Measurements from ENCODE around the gene MARS2.

MARS2 gene

DNA sequence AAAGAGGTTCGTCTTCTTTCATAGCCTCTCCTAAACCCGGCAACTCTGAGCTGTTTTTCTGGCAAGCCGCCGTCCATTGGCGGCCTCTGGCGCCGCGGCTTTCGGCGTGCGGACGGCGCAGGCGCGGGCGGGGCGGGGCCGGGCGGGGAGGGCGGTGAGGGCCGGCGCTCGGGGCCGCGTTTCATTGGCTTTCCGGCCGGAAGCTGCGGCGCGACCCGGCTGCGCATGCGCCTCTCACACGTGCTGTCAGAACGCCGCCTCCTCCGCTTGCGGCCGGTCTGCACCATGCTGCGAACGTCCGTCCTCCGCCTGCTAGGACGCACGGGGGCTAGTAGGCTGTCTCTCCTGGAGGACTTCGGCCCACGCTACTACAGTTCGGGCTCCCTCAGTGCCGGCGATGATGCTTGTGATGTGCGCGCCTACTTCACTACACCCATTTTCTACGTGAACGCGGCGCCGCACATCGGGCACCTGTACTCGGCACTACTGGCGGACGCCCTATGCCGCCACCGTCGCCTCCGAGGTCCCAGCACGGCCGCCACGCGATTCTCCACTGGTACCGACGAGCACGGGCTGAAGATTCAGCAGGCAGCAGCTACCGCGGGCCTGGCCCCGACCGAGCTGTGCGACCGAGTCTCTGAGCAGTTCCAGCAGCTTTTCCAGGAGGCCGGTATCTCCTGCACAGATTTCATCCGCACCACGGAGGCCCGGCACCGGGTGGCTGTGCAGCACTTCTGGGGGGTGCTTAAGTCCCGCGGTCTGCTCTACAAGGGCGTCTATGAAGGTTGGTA is at the start of gene MARS2:
Gene MARS2, plus strand, starts transcription at position 249 of the 791 bp plus-strand sequence. Its CDS starts 37 bp downstream, at position 286.
- Histone ChIP-seq H3K4me3 (ENCODE audit: low read depth, low read length) (peak within 1 kb of the TSS; percentile 89), H3K27ac (peak within 1 kb of the TSS; percentile 8), H3K27me3 (replicated peaks) (no peaks in the 10 kb centered on the region), H3K36me3 (replicated peaks) (no peaks in the 10 kb centered on the region)
- TF ChIP-seq, protein P1, sequence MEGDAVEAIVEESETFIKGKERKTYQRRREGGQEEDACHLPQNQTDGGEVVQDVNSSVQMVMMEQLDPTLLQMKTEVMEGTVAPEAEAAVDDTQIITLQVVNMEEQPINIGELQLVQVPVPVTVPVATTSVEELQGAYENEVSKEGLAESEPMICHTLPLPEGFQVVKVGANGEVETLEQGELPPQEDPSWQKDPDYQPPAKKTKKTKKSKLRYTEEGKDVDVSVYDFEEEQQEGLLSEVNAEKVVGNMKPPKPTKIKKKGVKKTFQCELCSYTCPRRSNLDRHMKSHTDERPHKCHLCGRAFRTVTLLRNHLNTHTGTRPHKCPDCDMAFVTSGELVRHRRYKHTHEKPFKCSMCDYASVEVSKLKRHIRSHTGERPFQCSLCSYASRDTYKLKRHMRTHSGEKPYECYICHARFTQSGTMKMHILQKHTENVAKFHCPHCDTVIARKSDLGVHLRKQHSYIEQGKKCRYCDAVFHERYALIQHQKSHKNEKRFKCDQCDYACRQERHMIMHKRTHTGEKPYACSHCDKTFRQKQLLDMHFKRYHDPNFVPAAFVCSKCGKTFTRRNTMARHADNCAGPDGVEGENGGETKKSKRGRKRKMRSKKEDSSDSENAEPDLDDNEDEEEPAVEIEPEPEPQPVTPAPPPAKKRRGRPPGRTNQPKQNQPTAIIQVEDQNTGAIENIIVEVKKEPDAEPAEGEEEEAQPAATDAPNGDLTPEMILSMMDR (IDR thresholded peaks at IDR 0.05; ENCODE audit: low read depth, low read length, missing control alignments), result no peak
- DNase-seq, result peak; percentile 85
- in situ Hi-C loops (cut with HindIII; ENCODE audit: low pct_ligation_motif_present, low sequenced_read_pairs), result no loop called here

DNA sequence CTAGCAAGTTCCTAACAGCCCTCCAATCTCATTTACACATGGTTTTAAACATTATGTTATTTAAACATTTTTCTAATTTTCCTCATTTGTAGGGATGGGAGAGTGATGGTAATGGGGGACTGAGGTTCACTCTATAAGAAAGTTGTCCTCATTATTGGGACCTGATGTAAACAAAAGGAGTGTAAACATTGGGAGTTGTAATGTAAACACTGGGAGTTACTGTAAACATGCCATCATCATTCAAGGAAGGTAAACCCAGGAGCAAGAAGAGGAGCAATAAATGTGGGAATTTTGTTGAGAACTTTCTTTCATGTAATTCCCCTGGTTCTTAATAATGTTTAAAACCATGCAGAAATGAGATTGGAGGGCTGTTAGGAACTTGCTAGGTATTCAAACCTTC is 47.6 kb upstream of the MARS2 start:
- no peaks in the 10 kb centered on the region for H3K36me3 ChIP-seq (replicated peaks)
- no peaks in the 10 kb centered on the region for H3K27me3 ChIP-seq (replicated peaks)
- in situ Hi-C loops (cut with HindIII; ENCODE audit: low pct_ligation_motif_present, low sequenced_read_pairs), result no loop called here
- H3K4me3 ChIP-seq (ENCODE audit: low read depth, low read length), result no peak overlapping the region
- no peak overlapping the region for H3K27ac ChIP-seq
- no peak for DNase-seq
- TF ChIP-seq, protein P1 (IDR thresholded peaks at IDR 0.05; ENCODE audit: low read depth, low read length, missing control alignments), result no peak

DNA sequence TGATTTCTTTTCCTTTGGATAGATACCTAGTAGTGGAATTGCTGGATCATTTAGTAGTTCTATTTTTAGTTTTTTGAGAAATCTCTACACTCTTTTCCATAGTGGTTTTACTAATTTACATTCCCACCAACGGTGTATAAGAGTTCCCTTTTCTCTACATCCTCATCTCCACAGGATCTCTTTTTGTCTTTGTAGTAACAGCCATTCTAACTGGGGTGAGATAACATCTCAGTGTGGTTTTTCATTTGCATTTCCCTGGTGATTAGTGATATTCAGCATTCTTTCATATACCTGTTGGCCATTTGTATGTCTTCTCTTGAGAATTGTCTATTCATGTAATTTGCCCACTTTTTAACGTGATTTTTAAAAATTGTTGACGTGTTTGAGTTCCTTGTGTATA is 43.5 kb upstream of the MARS2 start:
- in situ Hi-C loops (cut with HindIII; ENCODE audit: low pct_ligation_motif_present, low sequenced_read_pairs), result no loop called here
- TF ChIP-seq, protein P1 (IDR thresholded peaks at IDR 0.05; ENCODE audit: low read depth, low read length, missing control alignments), result no peak
- H3K27me3 ChIP-seq (replicated peaks), result no peaks in the 10 kb centered on the region
- no peaks in the 10 kb centered on the region for H3K36me3 ChIP-seq (replicated peaks)
- no peak overlapping the region for H3K4me3 ChIP-seq (ENCODE audit: low read depth, low read length)
- DNase-seq, result no peak
- no peak overlapping the region for H3K27ac ChIP-seq

DNA sequence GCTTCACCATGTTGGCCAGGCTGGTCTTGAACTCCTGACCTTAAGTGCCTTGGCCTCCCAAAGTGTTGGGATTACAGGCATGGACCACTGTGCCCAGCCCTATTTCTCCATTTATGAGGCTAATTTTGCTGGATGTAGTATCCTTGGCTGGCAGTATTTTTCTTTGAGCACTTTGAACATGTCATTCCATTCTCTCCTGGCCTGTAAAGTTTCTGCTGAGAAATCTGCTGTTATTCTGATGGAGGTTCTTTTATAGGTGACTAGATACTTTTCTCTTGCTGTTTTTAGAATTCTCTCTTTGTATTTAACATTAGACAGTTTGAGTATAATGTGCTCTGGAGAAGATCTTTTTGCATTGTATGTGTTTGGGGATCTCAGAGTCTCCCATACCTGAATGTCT is 38.9 kb upstream of the MARS2 start:
- TF ChIP-seq, protein P1 (IDR thresholded peaks at IDR 0.05; ENCODE audit: low read depth, low read length, missing control alignments), result no peak
- DNase-seq, result no peak
- Histone ChIP-seq H3K27ac (no peak overlapping the region), H3K27me3 (replicated peaks) (no peaks in the 10 kb centered on the region), H3K4me3 (ENCODE audit: low read depth, low read length) (no peak overlapping the region), H3K36me3 (replicated peaks) (no peaks in the 10 kb centered on the region)
- in situ Hi-C loops (cut with HindIII; ENCODE audit: low pct_ligation_motif_present, low sequenced_read_pairs), result no loop called here

DNA sequence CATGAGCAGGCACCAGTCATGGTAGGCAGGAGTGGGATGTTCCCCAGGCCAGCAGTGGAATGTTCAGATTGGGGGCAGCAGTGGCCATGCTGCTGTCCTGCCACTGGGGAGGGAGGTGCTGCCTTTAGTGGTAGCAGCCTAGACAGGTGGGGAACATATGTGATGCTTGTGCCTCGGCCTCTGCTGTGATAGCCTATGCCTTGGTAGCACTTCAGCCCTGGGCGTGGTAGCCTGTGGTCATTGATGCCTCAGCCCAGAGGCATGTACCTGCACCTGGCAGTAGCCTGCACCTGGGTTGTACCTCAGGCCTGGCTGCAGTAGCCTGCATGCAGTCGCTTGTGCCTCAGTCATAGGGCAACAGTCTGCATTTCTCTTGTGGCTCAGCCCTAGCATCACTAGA is 36.9 kb upstream of the MARS2 start:
- no peak for DNase-seq
- no peak overlapping the region for H3K27ac ChIP-seq
- no peaks in the 10 kb centered on the region for H3K36me3 ChIP-seq (replicated peaks)
- no peaks in the 10 kb centered on the region for H3K27me3 ChIP-seq (replicated peaks)
- TF ChIP-seq, protein P1 (IDR thresholded peaks at IDR 0.05; ENCODE audit: low read depth, low read length, missing control alignments), result no peak
- in situ Hi-C loops (cut with HindIII; ENCODE audit: low pct_ligation_motif_present, low sequenced_read_pairs), result no loop called here
- H3K4me3 ChIP-seq (ENCODE audit: low read depth, low read length), result no peak overlapping the region

DNA sequence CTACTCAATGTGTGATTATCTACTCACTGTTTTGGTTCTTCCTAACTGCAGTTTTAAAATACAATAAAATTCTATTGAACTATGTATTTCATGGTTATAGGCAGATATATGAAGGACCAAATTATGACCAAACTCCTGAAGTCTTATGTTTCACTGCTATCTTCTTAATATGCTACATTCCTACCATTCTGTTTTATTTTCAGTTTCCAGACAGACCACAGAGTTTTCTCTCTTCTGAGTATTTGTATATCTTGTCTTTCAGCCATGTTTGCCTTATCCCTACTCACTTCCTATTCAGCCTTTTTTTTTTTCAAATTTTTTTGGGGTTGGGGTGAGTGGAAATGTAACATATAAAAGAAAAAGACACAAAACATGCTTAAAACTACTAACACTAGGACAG is 36.1 kb upstream of the MARS2 start:
- Histone ChIP-seq H3K36me3 (replicated peaks) (no peaks in the 10 kb centered on the region), H3K27me3 (replicated peaks) (no peaks in the 10 kb centered on the region), H3K4me3 (ENCODE audit: low read depth, low read length) (no peak overlapping the region), H3K27ac (no peak overlapping the region)
- TF ChIP-seq, protein P1 (IDR thresholded peaks at IDR 0.05; ENCODE audit: low read depth, low read length, missing control alignments), result no peak
- DNase-seq, result no peak
- in situ Hi-C loops (cut with HindIII; ENCODE audit: low pct_ligation_motif_present, low sequenced_read_pairs), result no loop called here
